KOPT-K1 (cell line): ENCODE data around the gene MLPH.

ENCODE experiments used
- H3K27ac ChIP-seq: fragments of 200-600 bp; sonication (generic); 2 replicates; pipeline ENCODE4 v1.5.1; 2016; ENCODE audit warnings: antibody characterized with exemption, mild to moderate bottlenecking, low read depth, low read length; ENCODE audit not compliant: poor library complexity, severe bottlenecking
- H3K36me3 ChIP-seq: fragments of 200-600 bp; sonication (generic); 2 replicates; pipeline ENCODE4 v1.5.1; 2017; ENCODE audit warnings: antibody characterized with exemption, mild to moderate bottlenecking, low read length, moderate library complexity; ENCODE audit not compliant: insufficient read depth
- H3K9me3 ChIP-seq: fragments of 200-600 bp; sonication (generic); 2 replicates; pipeline ENCODE4 v1.5.1; 2017; ENCODE audit warnings: antibody characterized with exemption, low read length, mild to moderate bottlenecking; ENCODE audit not compliant: insufficient read depth, poor library complexity, severe bottlenecking

Gene MLPH

GRCh38 chr2:237542001-237542704 lies 55.1 kb downstream of the MLPH start:
- H3K27ac ChIP-seq, result no peak overlapping the region
- no peaks in the 10 kb centered on the region for H3K9me3 ChIP-seq
- no peaks in the 10 kb centered on the region for H3K36me3 ChIP-seq

- H3K9me3 ChIP-seq, result no peaks in the 10 kb centered on the region
- no peak overlapping the region for H3K27ac ChIP-seq
- no peaks in the 10 kb centered on the region for H3K36me3 ChIP-seq
These were observed 59.2 kb downstream of the MLPH start for GRCh38 chr2:237546040-237546875.

GRCh38 chr2:237546876-237547395 lies 59.9 kb downstream of the MLPH start:
- no peaks in the 10 kb centered on the region for H3K36me3 ChIP-seq
- H3K27ac ChIP-seq, result no peak overlapping the region
- H3K9me3 ChIP-seq, result no peaks in the 10 kb centered on the region

GRCh38 chr2:237547841-237548416 lies 60.9 kb downstream of the MLPH start:
- H3K9me3 ChIP-seq, result no peaks in the 10 kb centered on the region
- H3K36me3 ChIP-seq, result no peaks in the 10 kb centered on the region
- no peak overlapping the region for H3K27ac ChIP-seq

- Histone ChIP-seq H3K36me3 (no peaks in the 10 kb centered on the region), H3K9me3 (no peaks in the 10 kb centered on the region), H3K27ac (no peak overlapping the region)
These were observed 62.2 kb downstream of the MLPH start for GRCh38 chr2:237549216-237549615.

- peaks cover under 1% of the 10 kb centered on the region for H3K9me3 ChIP-seq
- H3K27ac ChIP-seq, result no peak overlapping the region
- H3K36me3 ChIP-seq, result no peaks in the 10 kb centered on the region
These were observed 62.8 kb downstream of the MLPH start for GRCh38 chr2:237549643-237550415.

GRCh38 chr2:237551071-237551574 lies 64.1 kb downstream of the MLPH start:
- Histone ChIP-seq H3K36me3 (no peaks in the 10 kb centered on the region), H3K9me3 (peaks cover 14% of the 10 kb centered on the region), H3K27ac (no peak overlapping the region)

- Histone ChIP-seq H3K27ac (no peak overlapping the region), H3K36me3 (no peaks in the 10 kb centered on the region), H3K9me3 (peaks cover 18% of the 10 kb centered on the region)
These were observed 65.9 kb downstream of the MLPH start for GRCh38 chr2:237552908-237553307.

GRCh38 chr2:237553948-237554347 lies 66.9 kb downstream of the MLPH start:
- Histone ChIP-seq H3K27ac (no peak overlapping the region), H3K9me3 (peaks cover 18% of the 10 kb centered on the region), H3K36me3 (no peaks in the 10 kb centered on the region)

GRCh38 chr2:237555560-237555959 lies 68.5 kb downstream of the MLPH start:
- no peaks in the 10 kb centered on the region for H3K36me3 ChIP-seq
- no peak overlapping the region for H3K27ac ChIP-seq
- H3K9me3 ChIP-seq, result peaks cover 18% of the 10 kb centered on the region

- peaks cover 18% of the 10 kb centered on the region for H3K9me3 ChIP-seq
- no peak overlapping the region for H3K27ac ChIP-seq
- H3K36me3 ChIP-seq, result no peaks in the 10 kb centered on the region
These were observed 70.0 kb downstream of the MLPH start for GRCh38 chr2:237556773-237557632.

GRCh38 chr2:237557633-237558015 lies 70.6 kb downstream of the MLPH start:
- Histone ChIP-seq H3K27ac (no peak overlapping the region), H3K9me3 (peaks cover 18% of the 10 kb centered on the region), H3K36me3 (no peaks in the 10 kb centered on the region)

GRCh38 chr2:237558961-237559641 lies 72.0 kb downstream of the MLPH start:
- peaks cover 18% of the 10 kb centered on the region for H3K9me3 ChIP-seq
- H3K27ac ChIP-seq, result no peak overlapping the region
- H3K36me3 ChIP-seq, result no peaks in the 10 kb centered on the region
